ENCODE measurements around the gene MDP1. TPM values are rescaled to one million over a fixed set of nuclear protein-coding genes. Genes with fewer than 3 reads are reported as not detected.
"Not testable (repeated sequence)": the region's sequence is repeated elsewhere in the genome, so short reads cannot be mapped to it uniquely, and the experiment has no call there.

MDP1 gene
- polyA plus RNA-seq, 1 donor (not counting 4 experiments of a cell fraction or from before 2014, with no cell fraction given): 7.3 TPM

DNA sequence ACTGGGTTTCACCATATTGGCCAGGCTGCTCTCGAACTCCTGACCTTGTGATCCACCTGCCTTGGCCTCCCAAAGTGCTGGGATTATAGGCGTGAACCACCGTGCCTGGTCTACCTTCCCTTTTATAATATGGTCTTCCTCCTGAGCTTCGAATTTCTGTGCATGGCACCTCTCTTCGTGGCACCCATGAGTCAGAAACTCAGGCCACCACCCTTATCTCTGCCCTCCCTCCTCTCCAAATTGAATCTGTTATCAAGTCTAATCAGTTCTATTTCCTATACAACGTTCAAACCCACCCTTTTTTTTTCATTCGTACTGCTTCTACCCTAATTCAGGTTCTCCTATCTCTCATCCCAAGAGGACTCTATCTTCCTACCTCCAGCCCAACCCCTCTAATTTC lies 31.6 kb upstream of the MDP1 start:
- Histone ChIP-seq H4K20me1 (ENCODE audit: control insufficient read depth, extremely low read depth, insufficient read depth, low read length) (no peaks in the 10 kb centered on the region), H3K36me3 (ENCODE audit: control insufficient read depth in 2 of 2, extremely low read depth in 1 of 2, insufficient read depth in 2 of 2, low read length in 2 of 2) (peaks cover 4 to 12% of the 10 kb centered on the region in 2 experiments), H3K27me3 (ENCODE audit: control insufficient read depth, extremely low read depth, insufficient read depth, low read length) (no peaks in the 10 kb centered on the region), H3K9ac (ENCODE audit: control insufficient read depth, extremely low read depth, insufficient read depth, low read length) (no peak overlapping the region), H3K27ac (ENCODE audit: control insufficient read depth, insufficient read depth, low read length) (no peak overlapping the region), H3K9me1 (ENCODE audit: control insufficient read depth, extremely low read depth, insufficient read depth, low read length) (no peaks in the 10 kb centered on the region), H2AFZ (ENCODE audit: control insufficient read depth, low read length) (no peak overlapping the region), H3K4me1 (ENCODE audit: control insufficient read depth, extremely low read depth, insufficient read depth, low read length) (peaks cover 7% of the 10 kb centered on the region), H3K79me2 (ENCODE audit: control insufficient read depth, insufficient read depth, low read length) (no peaks in the 10 kb centered on the region), H3K4me2 (ENCODE audit: control insufficient read depth, extremely low read depth, insufficient read depth, low read depth, low read length) (no peak overlapping the region), H3K4me3 (ENCODE audit: control insufficient read depth in 2 of 3, extremely low read depth in 1 of 3, insufficient read depth in 2 of 3, low read depth in 1 of 3, low read length in 3 of 3) (no peak overlapping the region), H3K9me3 (ENCODE audit: control insufficient read depth, low read depth, low read length) (no peaks in the 10 kb centered on the region)
- no peak for TF ChIP-seq EZH2 (IDR thresholded peaks at IDR 0.05; ENCODE audit: low read length)
- no peak for TF ChIP-seq CTCF (optimal IDR thresholded peaks at IDR 0.05 in 1 of 3, IDR thresholded peaks at IDR 0.05 in 1 of 3, conservative IDR thresholded peaks at IDR 0.05 in 1 of 3; ENCODE audit: extremely low read depth in 1 of 3, insufficient read depth in 2 of 3, low read length in 3 of 3)
- FAIRE-seq: no peak
- dilution Hi-C loops (cut with MboI; ENCODE audit: extremely low pct_ligation_motif_present, low sequenced_read_pairs): no loop called here
- DNase-seq (ENCODE audit: low read depth, low spot score): no peak

- dilution Hi-C loops (cut with MboI; ENCODE audit: extremely low pct_ligation_motif_present, low sequenced_read_pairs): no loop called here
- TF ChIP-seq EZH2 (IDR thresholded peaks at IDR 0.05; ENCODE audit: low read length) (no peak), CTCF (optimal IDR thresholded peaks at IDR 0.05 in 1 of 3, IDR thresholded peaks at IDR 0.05 in 1 of 3, conservative IDR thresholded peaks at IDR 0.05 in 1 of 3; ENCODE audit: extremely low read depth in 1 of 3, insufficient read depth in 2 of 3, low read length in 3 of 3) (no peak)
- no peak overlapping the region for H2AFZ ChIP-seq (ENCODE audit: control insufficient read depth, low read length)
- no peaks in the 10 kb centered on the region for H4K20me1 ChIP-seq (ENCODE audit: control insufficient read depth, extremely low read depth, insufficient read depth, low read length)
- peaks cover 2% of the 10 kb centered on the region for H3K79me2 ChIP-seq (ENCODE audit: control insufficient read depth, insufficient read depth, low read length)
- no peak overlapping the region for H3K27ac ChIP-seq (ENCODE audit: control insufficient read depth, insufficient read depth, low read length)
- no peaks in the 10 kb centered on the region for H3K27me3 ChIP-seq (ENCODE audit: control insufficient read depth, extremely low read depth, insufficient read depth, low read length)
- H3K9me1 ChIP-seq (ENCODE audit: control insufficient read depth, extremely low read depth, insufficient read depth, low read length): no peaks in the 10 kb centered on the region
- DNase-seq (ENCODE audit: low read depth, low spot score): no peak
- no peak overlapping the region for H3K4me2 ChIP-seq (ENCODE audit: control insufficient read depth, extremely low read depth, insufficient read depth, low read depth, low read length)
- no peaks in the 10 kb centered on the region for H3K9me3 ChIP-seq (ENCODE audit: control insufficient read depth, low read depth, low read length)
- no peak for FAIRE-seq
- H3K36me3 ChIP-seq (ENCODE audit: control insufficient read depth in 2 of 2, extremely low read depth in 1 of 2, insufficient read depth in 2 of 2, low read length in 2 of 2): peaks cover 4 to 7% of the 10 kb centered on the region in 2 experiments
- H3K4me3 ChIP-seq (ENCODE audit: control insufficient read depth in 2 of 3, extremely low read depth in 1 of 3, insufficient read depth in 2 of 3, low read depth in 1 of 3, low read length in 3 of 3): no peak overlapping the region
- H3K4me1 ChIP-seq (ENCODE audit: control insufficient read depth, extremely low read depth, insufficient read depth, low read length): peaks cover 8% of the 10 kb centered on the region
- no peak overlapping the region for H3K9ac ChIP-seq (ENCODE audit: control insufficient read depth, extremely low read depth, insufficient read depth, low read length)
These were observed 30.9 kb upstream of the MDP1 start for GRCh38 chr14:24246765-24247212.

- H3K79me2 ChIP-seq (ENCODE audit: control insufficient read depth, insufficient read depth, low read length): peaks cover 14% of the 10 kb centered on the region
- peaks cover 8 to 12% of the 10 kb centered on the region in 2 experiments for H3K36me3 ChIP-seq (ENCODE audit: control insufficient read depth in 2 of 2, extremely low read depth in 1 of 2, insufficient read depth in 2 of 2, low read length in 2 of 2)
- H3K4me1 ChIP-seq (ENCODE audit: control insufficient read depth, extremely low read depth, insufficient read depth, low read length): peaks cover 21% of the 10 kb centered on the region
- H3K27me3 ChIP-seq (ENCODE audit: control insufficient read depth, extremely low read depth, insufficient read depth, low read length); DNase-seq (ENCODE audit: low read depth, low spot score); H2AFZ ChIP-seq (ENCODE audit: control insufficient read depth, low read length); H3K9me3 ChIP-seq (ENCODE audit: control insufficient read depth, low read depth, low read length); H3K4me3 ChIP-seq (ENCODE audit: control insufficient read depth in 2 of 3, extremely low read depth in 1 of 3, insufficient read depth in 2 of 3, low read depth in 1 of 3, low read length in 3 of 3); H3K9me1 ChIP-seq (ENCODE audit: control insufficient read depth, extremely low read depth, insufficient read depth, low read length); FAIRE-seq; dilution Hi-C loops (cut with MboI; ENCODE audit: extremely low pct_ligation_motif_present, low sequenced_read_pairs); H4K20me1 ChIP-seq (ENCODE audit: control insufficient read depth, extremely low read depth, insufficient read depth, low read length); H3K9ac ChIP-seq (ENCODE audit: control insufficient read depth, extremely low read depth, insufficient read depth, low read length); H3K4me2 ChIP-seq (ENCODE audit: control insufficient read depth, extremely low read depth, insufficient read depth, low read depth, low read length); H3K27ac ChIP-seq (ENCODE audit: control insufficient read depth, insufficient read depth, low read length): not testable (repeated sequence)
These were observed 29.5 kb upstream of the MDP1 start for GRCh38 chr14:24245350-24245749.
